AG09319 (cell line): ENCODE measurements around the gene UBE2QL1.

Experiments used
- DNase-seq: peaks from one replicate; pipeline ENCODE4 v3.0.0-alpha.2; 2010; ENCODE audit warnings: low read depth; ENCODE audit errors: extremely low read depth
- CTCF ChIP-seq: IDR thresholded peaks from 2 replicates; pipeline ENCODE4 v1.5.1; 2011; ENCODE audit warnings: low read depth, mild to moderate bottlenecking, inconsistent platforms, low read length, moderate library complexity

The UBE2QL1 gene

GRCh38 chr5:6478793-6479192 is 30.1 kb downstream of the UBE2QL1 start:
- TF ChIP-seq CTCF: no peak
- no peak for DNase-seq

- no peak for TF ChIP-seq CTCF
- no peak for DNase-seq
Measured at GRCh38 chr5:6480133-6481051, 31.7 kb downstream of the UBE2QL1 start.

- DNase-seq: no peak
- no peak for TF ChIP-seq CTCF
Measured at GRCh38 chr5:6482735-6483134, 34.1 kb downstream of the UBE2QL1 start.

GRCh38 chr5:6483880-6484382 is 35.3 kb downstream of the UBE2QL1 start:
- no peak for TF ChIP-seq CTCF
- no peak for DNase-seq

GRCh38 chr5:6484446-6484845 is 35.8 kb downstream of the UBE2QL1 start:
- no peak for TF ChIP-seq CTCF
- no peak for DNase-seq

- no peak for TF ChIP-seq CTCF
- no peak for DNase-seq
Measured at GRCh38 chr5:6484899-6485298, 36.2 kb downstream of the UBE2QL1 start.

- TF ChIP-seq CTCF: no peak
- DNase-seq: no peak
Measured at GRCh38 chr5:6485441-6485840, 36.8 kb downstream of the UBE2QL1 start.
